BJ (cell line): ENCODE results near the gene STK33. TPM values are rescaled to one million over a fixed set of nuclear protein-coding genes. Genes with fewer than 3 reads are reported as not detected.

Source experiments
- CTCF ChIA-PET: fragments of 350-600 bp; formaldehyde crosslinking; extraction: SDS; loops from one replicate; lab custom pipeline; 2021; ENCODE audit warnings: antibody characterized with exemption, inconsistent platforms; lab: Yijun Ruan, JAX
- POLR2A ChIA-PET: fragments of 300-600 bp; sonication (Branson Sonifier 250); formaldehyde crosslinking; extraction: SDS; loops from one replicate; lab custom pipeline; 2021; ENCODE audit warnings: antibody characterized with exemption; lab: Charles Lee
- DNase-seq: peaks from one replicate; pipeline ENCODE4 v3.0.0-alpha.2; 2011; ENCODE audit warnings: low read depth
- H3K27me3 ChIP-seq: 2 replicates; pipeline ENCODE4 v1.6.0; 2011; ENCODE audit warnings: low read length; ENCODE audit not compliant: control insufficient read depth, insufficient read depth
- H3K36me3 ChIP-seq: 2 replicates; pipeline ENCODE4 v1.5.1; 2011; ENCODE audit warnings: low read length; ENCODE audit not compliant: control insufficient read depth, insufficient read depth
- H3K4me3 ChIP-seq: 2 replicates; pipeline ENCODE4 v1.5.1; 2011; ENCODE audit warnings: low read depth, mild to moderate bottlenecking, control low read depth, low read length
- CTCF ChIP-seq: IDR thresholded peaks from 2 replicates; pipeline ENCODE4 v1.5.1; 2011; ENCODE audit warnings: low read depth, mild to moderate bottlenecking, control low read depth, inconsistent platforms, low read length, moderate library complexity; ENCODE audit not compliant: insufficient read depth
- polyA plus RNA-seq: library from polyadenylated mRNA; depleted of rRNA; stranded (reverse); fragments of >200 nt; gene quantifications from 2 replicates; pipeline ENCODE4 v1.2.3, GENCODE V29; 2011

Gene STK33
- polyA plus RNA-seq, 1 experiment: 3.0 TPM

- no peak for TF ChIP-seq CTCF
- no peak overlapping the region for H3K4me3 ChIP-seq
- POLR2A ChIA-PET: no interaction called here
- no peak for DNase-seq
- CTCF ChIA-PET: interaction anchor here (1.4 kb wide), 1 partner anchor 100 kb away, joined by 3 read pairs; no protein-coding TSS in a partner anchor
- H3K36me3 ChIP-seq: no peaks in the 10 kb centered on the region
- peaks cover 8% of the 10 kb centered on the region for H3K27me3 ChIP-seq
These were observed 230.1 kb downstream of the STK33 start for GRCh38 chr11:8363921-8364320.

- no peak for DNase-seq
- Histone ChIP-seq H3K27me3 (peaks cover 8% of the 10 kb centered on the region), H3K36me3 (no peaks in the 10 kb centered on the region), H3K4me3 (no peak overlapping the region)
- TF ChIP-seq CTCF: no peak
- CTCF ChIA-PET: interaction anchor here (1.4 to 1.5 kb wide), 2 partner anchors 11 to 98 kb away, joined by 3 to 4 read pairs; no protein-coding TSS in a partner anchor
- POLR2A ChIA-PET: no interaction called here
These were observed 231.1 kb downstream of the STK33 start for GRCh38 chr11:8362899-8363298.

GRCh38 chr11:8362491-8362890, 231.5 kb downstream of the STK33 start:
- Histone ChIP-seq H3K27me3 (peaks cover 7% of the 10 kb centered on the region), H3K4me3 (no peak overlapping the region), H3K36me3 (no peaks in the 10 kb centered on the region)
- CTCF ChIA-PET: interaction anchor here (1.5 kb wide), 1 partner anchor 11 kb away, joined by 4 read pairs; no protein-coding TSS in a partner anchor
- TF ChIP-seq CTCF: no peak
- POLR2A ChIA-PET: no interaction called here
- DNase-seq: no peak

- TF ChIP-seq CTCF: no peak
- H3K4me3 ChIP-seq: no peak overlapping the region
- no peaks in the 10 kb centered on the region for H3K36me3 ChIP-seq
- ChIA-PET POLR2A (no interaction called here), CTCF (interaction anchor here (1.5 kb wide), 1 partner anchor 12 kb away, joined by 4 read pairs; no protein-coding TSS in a partner anchor)
- DNase-seq: no peak
- peaks cover 7% of the 10 kb centered on the region for H3K27me3 ChIP-seq
These were observed 232.3 kb downstream of the STK33 start for GRCh38 chr11:8361664-8362210.

GRCh38 chr11:8361206-8361605, 232.8 kb downstream of the STK33 start:
- TF ChIP-seq CTCF: no peak
- POLR2A ChIA-PET: no interaction called here
- Histone ChIP-seq H3K4me3 (no peak overlapping the region), H3K36me3 (no peaks in the 10 kb centered on the region), H3K27me3 (peaks cover 4% of the 10 kb centered on the region)
- DNase-seq: no peak
- CTCF ChIA-PET: interaction anchor here (1.5 kb wide), 1 partner anchor 13 kb away, joined by 4 read pairs; no protein-coding TSS in a partner anchor
